KMS-11 (cell line): ENCODE measurements around the gene CDK14.

Experiments
- H2AFZ ChIP-seq: fragments of 200-600 bp; sonication (generic); 2 replicates; pipeline ENCODE4 v1.6.1; 2016; ENCODE audit warnings: antibody characterized with exemption, mixed run types, low read depth
- H3K27ac ChIP-seq: fragments of 200-600 bp; sonication (generic); 2 replicates; pipeline ENCODE4 v1.6.1; 2016; ENCODE audit warnings: mild to moderate bottlenecking, mixed run types
- H3K27me3 ChIP-seq: fragments of 200-600 bp; sonication (generic); 2 replicates; pipeline ENCODE4 v1.6.1; 2017; ENCODE audit warnings: mild to moderate bottlenecking, low read depth, mixed run types, moderate library complexity; ENCODE audit not compliant: insufficient read depth
- H3K36me3 ChIP-seq: fragments of 200-600 bp; sonication (generic); 2 replicates; pipeline ENCODE4 v1.6.1; 2017; ENCODE audit warnings: mild to moderate bottlenecking, mixed run types; ENCODE audit not compliant: insufficient read depth
- H3K4me1 ChIP-seq: fragments of 200-600 bp; sonication (generic); 2 replicates; pipeline ENCODE4 v1.6.1; 2016; ENCODE audit warnings: mild to moderate bottlenecking, low read depth, mixed run types; ENCODE audit not compliant: poor library complexity, severe bottlenecking
- H3K4me2 ChIP-seq: fragments of 200-600 bp; sonication (generic); 2 replicates; pipeline ENCODE4 v1.7.0; 2016; ENCODE audit warnings: mild to moderate bottlenecking, mixed run types
- H3K4me3 ChIP-seq: fragments of 200-600 bp; sonication (generic); IDR thresholded peaks from 2 replicates; pipeline ENCODE4 v1.6.1; 2017; ENCODE audit warnings: low read depth, low read length, mixed read lengths; ENCODE audit not compliant: insufficient read depth
- H3K79me2 ChIP-seq: fragments of 200-600 bp; sonication (generic); 2 replicates; pipeline ENCODE4 v1.6.1; 2016; ENCODE audit warnings: low read depth, mixed run types; ENCODE audit not compliant: insufficient read depth
- H3K9ac ChIP-seq: fragments of 200-600 bp; sonication (generic); 2 replicates; pipeline ENCODE4 v1.6.1; 2016; ENCODE audit warnings: mild to moderate bottlenecking, mixed run types
- H4K20me1 ChIP-seq: fragments of 200-600 bp; sonication (generic); 2 replicates; pipeline ENCODE4 v1.6.1; 2016; ENCODE audit warnings: mild to moderate bottlenecking, mixed run types; ENCODE audit not compliant: insufficient read depth
- CTCF ChIP-seq: fragments of 200-600 bp; sonication (generic); conservative IDR thresholded peaks from 2 replicates; pipeline ENCODE4 v1.6.1; 2017; ENCODE audit warnings: low read depth, mild to moderate bottlenecking, antibody characterized with exemption, low read length, moderate library complexity, mixed read lengths

Gene CDK14

GRCh38 chr7:90931986-90932916 is 336.1 kb downstream of the CDK14 start:
- Histone ChIP-seq H3K4me1 (peaks cover 83% of the 10 kb centered on the region), H3K4me3 (no peak overlapping the region), H3K36me3 (no peaks in the 10 kb centered on the region), H4K20me1 (no peaks in the 10 kb centered on the region), H3K9ac (peak overlapping the region; percentile 73), H3K27me3 (no peaks in the 10 kb centered on the region), H3K79me2 (peaks cover 64% of the 10 kb centered on the region), H3K27ac (peak overlapping the region; percentile 96), H2AFZ (no peak overlapping the region), H3K4me2 (peak overlapping the region; percentile 93)
- TF ChIP-seq CTCF, result no peak

- Histone ChIP-seq H3K27ac (peak overlapping the region; percentile 96), H3K4me3 (no peak overlapping the region), H3K4me1 (peaks cover 91% of the 10 kb centered on the region), H3K9ac (peak overlapping the region; percentile 73; the same call in 1 of the 2 replicates), H3K4me2 (peak overlapping the region; percentile 93), H3K27me3 (no peaks in the 10 kb centered on the region), H4K20me1 (no peaks in the 10 kb centered on the region), H2AFZ (no peak overlapping the region), H3K36me3 (no peaks in the 10 kb centered on the region), H3K79me2 (peaks cover 69% of the 10 kb centered on the region)
- TF ChIP-seq CTCF, result no peak
Observed at GRCh38 chr7:90933041-90933440, 336.9 kb downstream of the CDK14 start.

- no peaks in the 10 kb centered on the region for H3K27me3 ChIP-seq
- H3K4me1 ChIP-seq, result peaks cover 98% of the 10 kb centered on the region
- H3K79me2 ChIP-seq, result peaks cover 77% of the 10 kb centered on the region
- peak overlapping the region; percentile 96 for H3K27ac ChIP-seq
- no peak for TF ChIP-seq CTCF
- no peak overlapping the region for H3K4me3 ChIP-seq
- no peak overlapping the region for H2AFZ ChIP-seq
- peak overlapping the region; percentile 73 for H3K9ac ChIP-seq
- H4K20me1 ChIP-seq, result no peaks in the 10 kb centered on the region
- H3K36me3 ChIP-seq, result no peaks in the 10 kb centered on the region
- H3K4me2 ChIP-seq, result peak overlapping the region; percentile 93
Observed at GRCh38 chr7:90933984-90934383, 337.9 kb downstream of the CDK14 start.

- H3K4me2 ChIP-seq, result no peak overlapping the region
- TF ChIP-seq CTCF, result no peak
Observed at GRCh38 chr7:90938371-90938770, 342.2 kb downstream of the CDK14 start.

More at GRCh38 chr7:90938371-90938770, 342.2 kb downstream of the CDK14 start:
- H3K9ac ChIP-seq, result no peak overlapping the region
- no peak overlapping the region for H3K4me3 ChIP-seq
- peaks cover 62% of the 10 kb centered on the region for H3K79me2 ChIP-seq
- H3K27ac ChIP-seq, result no peak overlapping the region
- no peaks in the 10 kb centered on the region for H4K20me1 ChIP-seq
- no peak overlapping the region for H2AFZ ChIP-seq
- peaks cover 100% of the 10 kb centered on the region for H3K4me1 ChIP-seq
- H3K36me3 ChIP-seq, result no peaks in the 10 kb centered on the region
- no peaks in the 10 kb centered on the region for H3K27me3 ChIP-seq
